ENCODE results near the gene PIGP.
A peak's percentile ranks its signal among the peaks of the same experiment; 100 is the strongest.
"Not testable (repeated sequence)": the region's sequence is repeated elsewhere in the genome, so short reads cannot be mapped to it uniquely, and the experiment has no call there.

The PIGP gene

DNA sequence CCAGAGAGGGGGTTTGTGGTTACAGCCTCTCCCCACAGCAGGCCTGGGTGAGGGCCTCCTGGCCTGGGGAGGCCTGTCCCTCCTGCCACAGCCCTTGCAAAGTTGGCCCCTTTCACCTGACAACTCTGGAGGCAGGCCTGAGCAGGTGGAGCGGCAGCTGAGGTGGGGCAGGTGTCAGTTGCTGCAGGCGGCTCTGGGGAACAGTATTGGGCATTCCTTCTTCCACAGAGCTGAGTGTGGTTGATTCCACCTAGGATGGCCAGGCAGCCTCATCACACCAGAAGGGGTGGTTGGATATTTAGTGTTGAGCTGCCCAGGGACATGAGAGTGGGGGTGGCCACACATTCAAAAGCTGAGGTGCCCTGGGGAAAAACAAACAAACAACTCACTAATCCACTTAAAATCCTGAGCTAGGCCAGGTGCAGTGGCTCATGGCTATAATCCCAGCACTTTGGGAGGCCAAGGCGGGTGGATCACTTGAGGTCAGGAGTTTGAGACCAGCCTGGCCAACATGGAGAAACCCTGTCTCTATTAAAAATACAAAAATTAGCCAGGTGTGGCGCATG, 31.1 kb downstream of the PIGP start:
- DNase-seq (ENCODE audit: low spot score): no peak

- DNase-seq (ENCODE audit: low spot score): no peak
Measured at GRCh38 chr21:37040212-37040611, 32.7 kb downstream of the PIGP start.

- DNase-seq (ENCODE audit: low spot score): no peak
Measured at GRCh38 chr21:37039411-37040075, 33.3 kb downstream of the PIGP start.

DNA sequence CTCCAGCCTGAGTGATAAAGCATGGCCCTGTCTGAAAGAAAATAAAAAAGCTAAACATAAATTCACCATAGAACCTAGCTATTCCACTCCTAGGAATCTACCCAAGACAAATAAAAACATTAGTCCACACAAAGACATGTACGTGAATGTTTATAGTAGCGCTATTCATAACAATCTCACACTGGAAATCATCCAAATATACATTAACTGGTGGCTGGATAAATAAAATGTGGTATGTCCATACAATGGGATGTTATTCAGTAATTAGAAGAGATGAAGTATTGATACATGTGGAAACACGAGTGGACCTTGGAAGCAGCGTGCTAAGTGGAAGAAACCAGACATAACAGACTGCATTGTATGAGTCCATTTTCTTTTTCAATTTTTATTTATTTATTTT, 36.7 kb downstream of the PIGP start:
- no peak for DNase-seq (ENCODE audit: low spot score)

- DNase-seq (ENCODE audit: low spot score): not testable (repeated sequence)
Measured at GRCh38 chr21:37034394-37034793, 38.5 kb downstream of the PIGP start.

- DNase-seq (ENCODE audit: low spot score): peak; percentile 55
Measured at GRCh38 chr21:37032877-37033471, 39.9 kb downstream of the PIGP start.

GRCh38 chr21:37032293-37032692, 40.6 kb downstream of the PIGP start:
- no peak for DNase-seq (ENCODE audit: low spot score)

GRCh38 chr21:37030864-37031263, 42.0 kb downstream of the PIGP start:
- no peak for DNase-seq (ENCODE audit: low spot score)

- no peak for DNase-seq (ENCODE audit: low spot score)
Measured at GRCh38 chr21:37028570-37028969, 44.3 kb downstream of the PIGP start.

DNA sequence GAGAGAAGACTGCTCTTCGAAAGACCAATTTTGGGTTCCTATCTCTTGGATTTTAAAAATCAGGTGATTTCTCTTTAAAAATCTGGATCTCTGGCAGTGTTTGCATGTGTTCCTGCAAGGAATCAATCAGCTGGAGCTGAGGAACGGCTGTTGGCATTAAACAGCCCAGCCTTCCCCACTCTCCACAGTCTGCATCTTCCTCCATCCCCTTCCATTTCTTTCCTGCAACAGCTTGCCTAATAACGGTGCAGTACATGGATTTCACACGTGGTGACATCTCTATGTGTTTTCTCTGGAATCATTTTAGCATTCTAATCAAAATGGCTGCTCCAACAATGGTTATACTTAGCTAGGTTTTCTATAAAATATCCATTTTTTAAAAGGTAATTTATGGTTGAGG, 46.4 kb downstream of the PIGP start:
- DNase-seq (ENCODE audit: low spot score): no peak

GRCh38 chr21:37017951-37018679, 54.8 kb downstream of the PIGP start:
- no peak for DNase-seq (ENCODE audit: low spot score)
